ENCODE data around the gene TCEA2. TPM values are rescaled to one million over a fixed set of nuclear protein-coding genes. Genes with fewer than 3 reads are reported as not detected.

The TCEA2 gene
- total RNA-seq, 4 donors from 2014 or later = 28.1 to 39.7 (median 33.6) TPM

- WGBS, 2 donors (ENCODE audit: low coverage in 1 of 2) = 69% methylated on average over 2 of the region's 4 CpGs; no CpG with 5 or more reads in 1 of the 2 donors
- Histone ChIP-seq H3K4me1 (no peaks in the 10 kb centered on the region), H3K4me3 (no peak overlapping the region), H3K36me3 (no peaks in the 10 kb centered on the region), H3K9me3 (no peaks in the 10 kb centered on the region), H3K27me3 (peaks cover 57% of the 10 kb centered on the region), H3K27ac (no peak overlapping the region)
- ATAC-seq = no peak
- TF ChIP-seq CTCF (IDR thresholded peaks at IDR 0.05) (no peak), POLR2A (IDR thresholded peaks at IDR 0.05) (no peak), POLR2AphosphoS5 (IDR thresholded peaks at IDR 0.05) (no peak), EP300 (IDR thresholded peaks at IDR 0.05) (no peak)
Observed at GRCh38 chr20:64095455-64095854, 32.5 kb downstream of the TCEA2 start.

GRCh38 chr20:64095927-64096326 is 32.9 kb downstream of the TCEA2 start:
- Histone ChIP-seq H3K4me3 (no peak overlapping the region), H3K27me3 (peaks cover 61% of the 10 kb centered on the region), H3K27ac (no peak overlapping the region), H3K4me1 (no peaks in the 10 kb centered on the region), H3K9me3 (no peaks in the 10 kb centered on the region), H3K36me3 (no peaks in the 10 kb centered on the region)
- no peak for ATAC-seq
- no peak for TF ChIP-seq POLR2AphosphoS5 (IDR thresholded peaks at IDR 0.05)
- no peak for TF ChIP-seq POLR2A (IDR thresholded peaks at IDR 0.05)
- no peak for TF ChIP-seq CTCF (IDR thresholded peaks at IDR 0.05)
- no peak for TF ChIP-seq EP300 (IDR thresholded peaks at IDR 0.05)
- 68 to 86% methylated on average over 2 to 4 of the region's 11 CpGs for WGBS, 2 donors (ENCODE audit: low coverage in 1 of 2)

- no peak for ATAC-seq
- H3K27ac ChIP-seq = no peak overlapping the region
- peaks cover 67% of the 10 kb centered on the region for H3K27me3 ChIP-seq
- 57 to 83% methylated on average over 6 of the region's 6 CpGs for WGBS, 2 donors (ENCODE audit: low coverage in 1 of 2)
- peaks cover 0 to under 1% (median 0%) of the 10 kb centered on the region in 3 donors for H3K4me1 ChIP-seq
- H3K36me3 ChIP-seq = no peaks in the 10 kb centered on the region
- H3K9me3 ChIP-seq = no peaks in the 10 kb centered on the region
- TF ChIP-seq CTCF (IDR thresholded peaks at IDR 0.05) (no peak), EP300 (IDR thresholded peaks at IDR 0.05) (no peak), POLR2A (IDR thresholded peaks at IDR 0.05) (no peak), POLR2AphosphoS5 (IDR thresholded peaks at IDR 0.05) (no peak)
- no peak overlapping the region for H3K4me3 ChIP-seq
Observed at GRCh38 chr20:64096535-64096934, 33.5 kb downstream of the TCEA2 start.

- Histone ChIP-seq H3K9me3 (no peaks in the 10 kb centered on the region), H3K27ac (no peak overlapping the region), H3K36me3 (no peaks in the 10 kb centered on the region), H3K4me3 (no peak overlapping the region), H3K27me3 (peaks cover 81% of the 10 kb centered on the region), H3K4me1 (peaks cover 0 to 13% (median 7%) of the 10 kb centered on the region in 3 donors)
- no peak for TF ChIP-seq POLR2AphosphoS5 (IDR thresholded peaks at IDR 0.05)
- no peak for TF ChIP-seq POLR2A (IDR thresholded peaks at IDR 0.05)
- TF ChIP-seq CTCF (IDR thresholded peaks at IDR 0.05) = no peak
- no peak for TF ChIP-seq EP300 (IDR thresholded peaks at IDR 0.05)
- no peak for ATAC-seq
- WGBS, 2 donors (ENCODE audit: low coverage in 1 of 2) = 100% methylated on average over 2 of the region's 28 CpGs; no CpG with 5 or more reads in 1 of the 2 donors
Observed at GRCh38 chr20:64098471-64099013, 35.5 kb downstream of the TCEA2 start.

- no peak overlapping the region for H3K27ac ChIP-seq
- no peak for ATAC-seq
- TF ChIP-seq EP300 (IDR thresholded peaks at IDR 0.05) (no peak), POLR2AphosphoS5 (IDR thresholded peaks at IDR 0.05) (no peak), CTCF (IDR thresholded peaks at IDR 0.05) (no peak)
- peaks cover 0 to 13% (median 7%) of the 10 kb centered on the region in 3 donors for H3K4me1 ChIP-seq
- H3K4me3 ChIP-seq = no peak overlapping the region
- no peaks in the 10 kb centered on the region for H3K9me3 ChIP-seq
- WGBS, 2 donors (ENCODE audit: low coverage in 1 of 2) = 74% methylated on average over 6 of the region's 21 CpGs; no CpG with 5 or more reads in 1 of the 2 donors
- H3K36me3 ChIP-seq = no peaks in the 10 kb centered on the region
- H3K27me3 ChIP-seq = peaks cover 88% of the 10 kb centered on the region
Observed at GRCh38 chr20:64099086-64099786, 36.2 kb downstream of the TCEA2 start.

Measured in gastroesophageal sphincter (tissue), 4 donors.